A549 (cell line): ENCODE results near the gene NCAPH2. TPM values are rescaled to one million over a fixed set of nuclear protein-coding genes. Genes with fewer than 3 reads are reported as not detected.

Experiments used
- ATAC-seq, 2 experiments: fragments of 200-7000 bp in 1 of 2; fragments of >200 bp in 1 of 2; cut with Nextera tagmentation in 1 of 2; cut with Tn5 transposase in 1 of 2; 3 replicates each; pipeline versions ENCODE4 v1.8.0 to v1.9.1; 2018 to 2020; ENCODE audit warnings: mild to moderate bottlenecking in 1 of 2, moderate library complexity in 1 of 2
- CTCF ChIA-PET: fragments of 300-600 bp; sonication (Branson Sonifier 250); formaldehyde crosslinking; extraction: SDS; loops from one replicate; lab custom pipeline; 2021; ENCODE audit warnings: antibody characterized with exemption, inconsistent platforms; lab: Yijun Ruan, JAX
- POLR2A ChIA-PET: fragments of 350-600 bp; formaldehyde crosslinking; extraction: SDS; loops from one replicate; lab custom pipeline; 2021; ENCODE audit warnings: antibody characterized with exemption, inconsistent platforms; lab: Yijun Ruan, JAX
- DNase-seq, 2 experiments: peaks; one replicate each; pipeline versions ENCODE4 v3.0.0 to v3.0.0-alpha.2; 2011 to 2016; ENCODE audit warnings: low read depth in 1 of 2, low spot score in 1 of 2
- FAIRE-seq: peaks from 2 replicates; lab custom pipeline; 2011; peaks lifted over from hg19 to GRCh38; lab: Jason Lieb, UNC
- H3K27ac ChIP-seq, 2 experiments: fragments of >200 bp; sonication (Bioruptor Twin); formaldehyde crosslinking; 3 replicates each; pipeline ENCODE4 v1.5.1; 2016 to 2017
- H3K4me1 ChIP-seq: fragments of >200 bp; sonication (Bioruptor Twin); formaldehyde crosslinking; 3 replicates; pipeline ENCODE4 v1.6.1; 2016
- H3K4me2 ChIP-seq: fragments of >200 bp; sonication (Bioruptor Twin); formaldehyde crosslinking; 3 replicates; pipeline ENCODE4 v1.6.1; 2016
- H3K4me3 ChIP-seq: fragments of >200 bp; sonication (Bioruptor Twin); formaldehyde crosslinking; 3 replicates; pipeline ENCODE4 v1.5.1; 2016
- H3K9me3 ChIP-seq: fragments of >200 bp; sonication (Bioruptor Twin); formaldehyde crosslinking; 3 replicates; pipeline ENCODE4 v1.6.1; 2016
- BHLHE40 ChIP-seq: IDR thresholded peaks from 2 replicates; pipeline ENCODE4 v1.6.1; 2012; ENCODE audit warnings: low read depth, low read length, inconsistent platforms
- CHD2 ChIP-seq: fragments of 150-350 bp; IDR thresholded peaks from 2 replicates; pipeline ENCODE4 v1.6.1; 2014; ENCODE audit warnings: low read length; ENCODE audit not compliant: partially characterized antibody
- EHF ChIP-seq: fragments of 250-450 bp; sonication (Bioruptor Pico); IDR thresholded peaks from 2 replicates; pipeline ENCODE4 v1.5.0; 2020; ENCODE audit warnings: mild to moderate bottlenecking
- EHMT2 ChIP-seq: fragments of 200-600 bp; sonication (generic); IDR thresholded peaks from 2 replicates; pipeline ENCODE4 v1.6.1; 2016; ENCODE audit warnings: antibody characterized with exemption, low read depth, mild to moderate bottlenecking, moderate library complexity
- GATA3 ChIP-seq: IDR thresholded peaks from 2 replicates; pipeline ENCODE4 v1.6.1; 2012; ENCODE audit warnings: borderline replicate concordance
- HDAC2 ChIP-seq: fragments of 200-600 bp; sonication (generic); IDR thresholded peaks from 2 replicates; pipeline ENCODE4 v1.6.1; 2016
- KDM5A ChIP-seq: fragments of 200-600 bp; sonication (generic); IDR thresholded peaks from 2 replicates; pipeline ENCODE4 v1.6.1; 2016; ENCODE audit warnings: antibody characterized with exemption, mild to moderate bottlenecking
- NFE2L2 ChIP-seq: fragments of 150-350 bp; conservative IDR thresholded peaks from 2 replicates; pipeline ENCODE4 v1.6.1; 2014; ENCODE audit warnings: low read length
- NR3C1 ChIP-seq: fragments of >200 bp; sonication (Bioruptor Twin); formaldehyde crosslinking; IDR thresholded peaks from 3 replicates; pipeline ENCODE4 v1.6.1; 2017
- REST ChIP-seq: fragments of 200-600 bp; sonication (generic); IDR thresholded peaks from 2 replicates; pipeline ENCODE4 v1.6.1; 2016; ENCODE audit warnings: antibody characterized with exemption, mild to moderate bottlenecking, moderate library complexity
- RNF2 ChIP-seq: fragments of 200-600 bp; sonication (generic); IDR thresholded peaks from 2 replicates; pipeline ENCODE4 v1.6.1; 2016; ENCODE audit warnings: low read depth, mild to moderate bottlenecking, antibody characterized with exemption, moderate library complexity, borderline replicate concordance
- SREBF2 ChIP-seq: fragments of 450-650 bp; IDR thresholded peaks from 2 replicates; pipeline ENCODE4 v1.6.1; 2014; ENCODE audit warnings: mild to moderate bottlenecking, moderate library complexity
- TP53 ChIP-seq: fragments of 250-450 bp; sonication (Bioruptor Pico); IDR thresholded peaks from 2 replicates; pipeline ENCODE4 v1.5.0; 2021; ENCODE audit warnings: mild to moderate bottlenecking, moderate library complexity
- ZFP36 ChIP-seq: fragments of 450-650 bp; IDR thresholded peaks from 2 replicates; pipeline ENCODE4 v1.6.1; 2014; ENCODE audit warnings: borderline replicate concordance; ENCODE audit not compliant: partially characterized antibody
- WGBS: methylation state at CpG from one replicate; pipeline ENCODE4 v1.1.6; 2017; ENCODE audit errors: missing lambda C conversion rate; 5-methylcytosine and 5-hydroxymethylcytosine counted together
- polyA plus RNA-seq, 4 experiments: library from polyadenylated mRNA; depleted of rRNA in 3 of 4; stranded (reverse); fragments of >200 nt; fragmentation: RNase III in 1 of 4; extraction: RNeasy Plus Mini Kit Qiagen cat#74134 plus additional on column Dnase treatment in 1 of 4; gene quantifications; 2 replicates in 3 of 4; 3 replicates in 1 of 4; pipeline ENCODE4 v1.2.3, GENCODE V29; 2011 to 2017
- TF ChIP-seq, protein P1 (sequence below): fragments of 250-450 bp; sonication (Bioruptor Pico); IDR thresholded peaks from 2 replicates; pipeline ENCODE4 v1.5.0; 2021; ENCODE audit warnings: mild to moderate bottlenecking, moderate library complexity, borderline replicate concordance
- TF ChIP-seq, protein P2 (sequence below): IDR thresholded peaks from 2 replicates; pipeline ENCODE4 v1.6.1; 2012; ENCODE audit warnings: low read depth, borderline replicate concordance

Gene NCAPH2
- polyA plus RNA-seq, 2 of the 4 experiments (the other 2 are of a cell fraction), result 14.3 to 27.7 TPM

GRCh38 chr22:50507991-50508884 lies at the start of gene NCAPH2 (continued):
- TF ChIP-seq, protein P1, sequence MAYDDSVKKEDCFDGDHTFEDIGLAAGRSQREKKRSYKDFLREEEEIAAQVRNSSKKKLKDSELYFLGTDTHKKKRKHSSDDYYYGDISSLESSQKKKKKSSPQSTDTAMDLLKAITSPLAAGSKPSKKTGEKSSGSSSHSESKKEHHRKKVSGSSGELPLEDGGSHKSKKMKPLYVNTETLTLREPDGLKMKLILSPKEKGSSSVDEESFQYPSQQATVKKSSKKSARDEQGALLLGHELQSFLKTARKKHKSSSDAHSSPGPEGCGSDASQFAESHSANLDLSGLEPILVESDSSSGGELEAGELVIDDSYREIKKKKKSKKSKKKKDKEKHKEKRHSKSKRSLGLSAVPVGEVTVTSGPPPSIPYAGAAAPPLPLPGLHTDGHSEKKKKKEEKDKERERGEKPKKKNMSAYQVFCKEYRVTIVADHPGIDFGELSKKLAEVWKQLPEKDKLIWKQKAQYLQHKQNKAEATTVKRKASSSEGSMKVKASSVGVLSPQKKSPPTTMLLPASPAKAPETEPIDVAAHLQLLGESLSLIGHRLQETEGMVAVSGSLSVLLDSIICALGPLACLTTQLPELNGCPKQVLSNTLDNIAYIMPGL, result no peak
- TF ChIP-seq TP53 (no peak), KDM5A (peak; percentile 96), CHD2 (no peak)

GRCh38 chr22:50459016-50459415 lies 49.0 kb upstream of the NCAPH2 start:
- ATAC-seq (no peak), FAIRE-seq (no peak), DNase-seq (no peak)
- ChIA-PET CTCF (interaction anchor here (1.6 kb wide), 1 partner anchor 9 kb away, joined by 4 read pairs; no protein-coding TSS in a partner anchor), POLR2A (no interaction called here)
- no peaks in the 10 kb centered on the region for H3K9me3 ChIP-seq
- WGBS, result 91% methylated on average over 7 of the region's 22 CpGs
- TF ChIP-seq SREBF2 (no peak), RNF2 (no peak), GATA3 (no peak), EHF (CRISPR knock-in tag) (no peak)
- no peaks in the 10 kb centered on the region for H3K4me1 ChIP-seq
- H3K27ac ChIP-seq, result no peak overlapping the region
- H3K4me3 ChIP-seq, result no peak overlapping the region
- no peak overlapping the region for H3K4me2 ChIP-seq

DNA sequence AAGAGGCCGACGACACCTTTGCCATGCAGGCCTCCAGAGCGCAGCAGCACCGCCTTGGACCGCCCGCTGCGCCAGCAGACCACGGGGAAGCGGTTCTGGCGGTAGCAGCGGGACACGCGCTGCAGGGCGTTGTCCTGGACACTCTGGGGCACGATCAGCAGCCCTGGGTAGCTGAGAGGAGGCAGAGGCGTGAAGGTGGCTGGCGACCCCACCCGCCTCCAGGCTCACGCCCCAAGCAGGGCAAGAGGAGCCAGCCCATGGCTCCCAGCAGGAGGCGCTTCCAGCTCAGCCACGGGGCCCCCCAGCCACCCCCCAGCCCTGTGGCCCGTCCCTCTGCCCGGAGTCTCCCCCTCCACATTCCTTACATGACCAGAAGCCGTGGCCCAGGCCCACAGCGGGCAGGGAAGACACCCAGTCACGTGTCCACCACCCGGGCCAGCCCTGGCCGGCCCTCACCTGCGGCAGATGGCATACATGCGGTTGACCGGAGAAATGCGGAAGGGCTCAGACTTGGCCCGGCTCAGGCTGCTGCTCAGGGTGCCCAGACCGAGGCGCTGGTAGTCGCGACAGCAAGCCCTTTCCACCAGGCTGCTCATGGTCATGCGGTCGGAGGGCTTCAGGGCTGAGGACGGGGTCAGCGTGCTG lies 48.4 kb upstream of the NCAPH2 start:
- Histone ChIP-seq H3K4me2 (no peak overlapping the region), H3K4me3 (no peak overlapping the region), H3K9me3 (no peaks in the 10 kb centered on the region), H3K27ac (no peak overlapping the region), H3K4me1 (no peaks in the 10 kb centered on the region)
- ATAC-seq (no peak), FAIRE-seq (no peak), DNase-seq (no peak)
- TF ChIP-seq HDAC2, result no peak
- no peak for TF ChIP-seq REST
- TF ChIP-seq NR3C1, result no peak
- no peak for TF ChIP-seq EHMT2
- no peak for TF ChIP-seq GATA3
- no peak for TF ChIP-seq NFE2L2
- TF ChIP-seq, protein P2, sequence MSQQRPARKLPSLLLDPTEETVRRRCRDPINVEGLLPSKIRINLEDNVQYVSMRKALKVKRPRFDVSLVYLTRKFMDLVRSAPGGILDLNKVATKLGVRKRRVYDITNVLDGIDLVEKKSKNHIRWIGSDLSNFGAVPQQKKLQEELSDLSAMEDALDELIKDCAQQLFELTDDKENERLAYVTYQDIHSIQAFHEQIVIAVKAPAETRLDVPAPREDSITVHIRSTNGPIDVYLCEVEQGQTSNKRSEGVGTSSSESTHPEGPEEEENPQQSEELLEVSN, result no peak
- no peak for TF ChIP-seq BHLHE40
- TF ChIP-seq ZFP36, result no peak
- ChIA-PET CTCF (interaction anchor here (1.6 kb wide), 1 partner anchor 8 kb away, joined by 4 read pairs; no protein-coding TSS in a partner anchor), POLR2A (no interaction called here)
- 94% methylated on average over 24 of the region's 41 CpGs for WGBS
